HG03442 (cell line): ENCODE data around the gene RAET1G.
"Not testable (repeated sequence)": the region's sequence is repeated elsewhere in the genome, so short reads cannot be mapped to it uniquely, and the experiment has no call there.

Source experiments
- ATAC-seq: cut with Tn5 transposase; IDR thresholded peaks from one replicate; pipeline ENCODE4 v1.9.1; 2021; ENCODE audit warnings: mild to moderate bottlenecking, moderate library complexity; ENCODE audit not compliant: unreplicated experiment

Gene RAET1G

GRCh38 chr6:149954328-149954983, 31.5 kb upstream of the RAET1G start:
- ATAC-seq: not testable (repeated sequence)

DNA sequence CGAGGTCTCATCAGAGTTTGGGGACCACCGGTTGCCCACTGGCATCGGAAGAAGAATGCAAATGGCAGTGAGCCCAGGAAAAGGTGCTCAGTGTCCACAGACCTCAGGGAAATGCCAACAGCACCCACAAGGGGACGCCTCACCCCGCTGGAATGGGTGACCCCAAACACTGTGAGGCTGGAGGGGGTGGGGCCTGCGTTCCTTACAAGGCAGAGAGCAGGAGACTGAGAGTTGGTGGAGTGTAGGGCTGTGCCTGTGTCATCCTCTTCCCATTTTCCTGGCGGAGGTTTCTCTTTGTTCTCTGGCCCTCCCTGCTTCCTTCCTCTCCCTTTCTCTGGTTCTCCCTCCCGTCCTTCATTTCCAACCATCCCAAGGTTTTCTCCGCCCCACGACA, 31.0 kb upstream of the RAET1G start:
- ATAC-seq: not testable (repeated sequence)

DNA sequence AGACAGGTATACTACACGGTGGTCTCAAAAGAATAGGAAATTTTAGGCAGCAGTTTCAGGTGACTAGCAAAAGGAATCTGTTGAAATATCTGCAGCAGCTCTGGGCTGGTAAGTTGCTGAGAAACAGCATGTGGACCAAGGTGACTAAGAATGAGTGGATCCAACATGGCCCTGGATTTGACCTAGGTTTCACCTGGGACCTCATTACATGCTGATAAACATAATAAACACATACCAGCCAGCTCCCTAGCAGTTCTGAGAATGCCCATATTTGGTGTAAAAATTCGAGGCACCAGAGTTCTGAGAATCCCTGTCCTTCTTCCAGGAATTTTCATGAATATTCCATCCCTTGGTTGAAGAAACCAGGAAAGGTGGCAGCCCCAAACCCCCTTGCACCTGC, 30.5 kb upstream of the RAET1G start:
- not testable (repeated sequence) for ATAC-seq

- no peak for ATAC-seq
Measured at GRCh38 chr6:149951626-149952025, 28.7 kb upstream of the RAET1G start.

- no peak for ATAC-seq
Measured at GRCh38 chr6:149951096-149951495, 28.2 kb upstream of the RAET1G start.

DNA sequence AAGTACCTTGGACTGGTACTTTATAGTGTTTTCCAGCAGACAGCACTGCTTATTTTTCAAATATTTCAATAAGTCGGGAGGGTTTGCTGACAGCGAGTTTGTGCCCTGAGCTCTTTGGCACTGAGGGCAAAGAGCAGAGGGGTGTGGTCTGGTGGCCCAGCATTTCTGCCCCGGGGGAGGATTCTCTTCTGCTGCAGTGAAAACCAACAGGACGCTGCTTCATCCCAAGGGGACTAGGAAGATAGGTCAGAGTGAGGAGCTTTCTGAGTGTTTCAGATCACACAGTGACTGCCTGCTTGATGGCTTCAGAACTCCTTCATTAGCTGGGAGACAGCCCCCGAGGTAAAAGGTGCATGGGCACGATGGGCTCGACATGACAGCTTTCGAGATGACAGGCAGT, 27.5 kb upstream of the RAET1G start:
- ATAC-seq: no peak

DNA sequence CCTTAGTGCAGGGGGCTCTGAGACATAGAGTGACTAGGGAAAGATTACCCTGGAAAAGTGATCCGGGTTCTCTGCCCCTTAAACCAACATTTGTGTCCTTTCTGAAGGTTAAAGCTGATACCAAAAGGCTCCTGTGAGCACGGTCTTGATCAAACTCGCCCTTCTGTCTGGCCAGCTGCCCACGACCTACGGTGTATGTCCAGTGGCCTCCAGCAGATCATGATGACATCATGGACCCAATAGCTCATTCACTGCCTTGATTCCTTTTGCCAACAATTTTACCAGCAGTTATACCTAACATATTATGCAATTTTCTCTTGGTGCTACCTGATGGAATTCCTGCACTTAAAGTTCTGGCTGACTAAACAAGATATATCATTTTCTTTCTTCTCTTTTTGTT, 25.7 kb upstream of the RAET1G start:
- ATAC-seq: no peak

DNA sequence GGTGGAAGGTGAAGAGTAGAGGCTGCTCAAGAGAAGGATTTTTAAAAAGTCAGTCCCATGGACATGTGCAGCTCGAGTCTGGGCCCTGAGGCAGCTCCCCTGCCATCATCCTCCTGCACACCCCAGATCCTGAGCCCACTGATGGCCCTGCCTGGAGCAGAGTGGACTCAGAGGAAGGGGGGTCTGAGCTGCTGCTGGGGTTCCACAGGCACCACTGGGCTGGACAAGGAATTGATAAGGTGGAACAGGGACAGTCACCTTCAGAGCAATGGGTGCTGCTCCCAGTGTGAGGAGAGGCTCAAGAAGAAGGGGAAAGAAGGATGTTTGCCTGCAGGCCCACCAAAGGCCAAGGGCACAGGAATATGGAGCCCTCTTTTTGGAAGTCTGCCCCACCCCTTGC, 25.1 kb upstream of the RAET1G start:
- no peak for ATAC-seq

GRCh38 chr6:149947533-149947932, 24.6 kb upstream of the RAET1G start:
- ATAC-seq: not testable (repeated sequence)

DNA sequence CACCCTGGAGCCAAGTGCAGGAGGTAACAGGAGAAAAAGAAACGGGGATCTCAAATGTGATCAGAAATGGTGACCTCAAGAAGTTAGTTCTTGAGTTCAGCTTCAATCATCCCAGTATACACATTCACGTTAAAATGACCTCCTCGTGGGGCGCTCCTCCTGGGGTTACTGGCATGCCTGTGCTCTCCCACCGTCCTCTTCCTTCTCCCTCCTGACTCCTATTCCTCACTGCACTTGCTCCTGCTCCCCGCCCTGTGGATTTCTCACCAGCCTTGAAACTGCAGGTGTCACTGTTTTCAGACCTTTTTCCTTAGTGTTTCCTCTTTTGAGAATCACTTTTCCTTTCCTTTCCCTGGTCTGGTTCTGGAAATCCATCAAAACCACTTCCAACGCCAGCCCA, 23.7 kb upstream of the RAET1G start:
- ATAC-seq: not testable (repeated sequence)

DNA sequence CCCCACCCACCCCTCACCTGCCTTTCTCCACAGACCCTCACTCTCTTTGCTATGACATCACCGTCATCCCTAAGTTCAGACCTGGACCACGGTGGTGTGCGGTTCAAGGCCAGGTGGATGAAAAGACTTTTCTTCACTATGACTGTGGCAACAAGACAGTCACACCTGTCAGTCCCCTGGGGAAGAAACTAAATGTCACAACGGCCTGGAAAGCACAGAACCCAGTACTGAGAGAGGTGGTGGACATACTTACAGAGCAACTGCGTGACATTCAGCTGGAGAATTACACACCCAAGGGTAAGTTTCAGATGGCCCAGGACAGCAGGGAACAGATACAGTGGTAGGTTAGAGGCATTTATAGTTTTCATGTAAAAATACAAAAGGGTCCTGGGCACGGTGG, 22.4 kb upstream of the RAET1G start:
- not testable (repeated sequence) for ATAC-seq

DNA sequence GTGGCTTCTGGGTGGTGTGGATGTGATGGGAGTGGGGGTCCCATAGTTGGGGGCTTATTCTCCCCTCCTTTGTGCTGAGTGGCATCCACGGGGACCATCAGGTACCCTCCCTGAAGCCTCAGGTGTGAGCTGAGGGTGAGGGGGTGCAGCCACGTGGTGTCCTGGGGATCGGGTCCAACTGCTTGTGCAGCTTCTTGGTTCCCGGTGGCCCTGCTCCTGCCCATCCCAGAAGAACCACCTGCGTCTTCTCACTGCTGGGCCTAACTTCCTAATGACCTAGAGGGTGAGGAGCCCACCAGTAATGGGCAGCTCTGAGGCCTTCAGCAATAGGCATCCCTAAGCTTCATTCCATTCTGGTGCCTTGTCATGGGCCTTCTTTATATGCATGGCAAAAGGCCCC, 20.4 kb upstream of the RAET1G start:
- not testable (repeated sequence) for ATAC-seq

DNA sequence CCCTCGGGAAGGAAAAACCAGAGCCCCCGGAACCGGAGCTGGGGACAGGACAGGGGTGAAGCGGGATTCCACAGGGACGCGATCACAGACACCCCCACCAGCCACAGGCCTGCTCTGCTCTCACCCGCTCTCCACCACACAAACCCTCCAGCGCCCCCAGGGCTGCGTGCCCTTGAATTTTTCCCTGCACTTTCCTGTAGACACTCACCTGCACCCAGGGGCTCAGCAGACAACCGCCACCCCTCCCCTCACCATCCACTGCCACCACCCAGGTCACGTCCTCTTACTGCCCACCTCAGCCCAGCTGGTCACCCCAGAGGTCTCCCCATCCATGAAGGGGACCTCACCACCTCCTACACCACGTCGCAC, 19.5 kb upstream of the RAET1G start:
- ATAC-seq: no peak

GRCh38 chr6:149941583-149942460, 18.9 kb upstream of the RAET1G start, which contains the start of gene ULBP2:
Gene ULBP2, plus strand, starts transcription at chr6:149942014. Its CDS starts 59 bp downstream, at chr6:149942073.
- peak; percentile 41 for ATAC-seq

GRCh38 chr6:149940672-149940982, 17.7 kb upstream of the RAET1G start:
- no peak for ATAC-seq

- ATAC-seq: no peak
Measured at GRCh38 chr6:149939909-149940671, 17.2 kb upstream of the RAET1G start.

GRCh38 chr6:149939356-149939648, 16.4 kb upstream of the RAET1G start:
- no peak for ATAC-seq

- peak; percentile 77 for ATAC-seq
Measured at GRCh38 chr6:149938571-149939355, 15.8 kb upstream of the RAET1G start.

GRCh38 chr6:149938013-149938570, 15.2 kb upstream of the RAET1G start:
- not testable (repeated sequence) for ATAC-seq

DNA sequence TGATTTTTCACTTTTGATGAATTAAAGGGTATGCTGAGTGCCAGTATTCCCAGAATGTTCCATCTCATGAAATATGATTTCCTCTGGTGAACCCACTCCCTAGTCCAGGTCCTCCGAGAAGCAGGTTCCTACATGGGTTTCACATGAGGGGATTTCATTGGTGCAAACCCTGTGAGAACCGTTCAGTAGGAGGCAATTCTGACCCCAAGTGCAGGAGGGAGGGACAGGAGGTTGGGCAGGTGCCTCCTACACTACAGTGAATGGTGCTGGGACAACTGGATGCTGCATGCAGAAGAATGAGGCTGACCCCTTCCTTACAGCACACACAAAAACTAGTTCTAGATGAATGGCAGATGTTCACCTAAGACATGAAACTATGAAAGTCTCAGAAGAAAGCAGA, 13.8 kb upstream of the RAET1G start:
- no peak for ATAC-seq

GRCh38 chr6:149935668-149936067, 12.7 kb upstream of the RAET1G start:
- no peak for ATAC-seq
